Daoy (cell line): ENCODE measurements around the gene TBC1D5. TPM values are rescaled to one million over a fixed set of nuclear protein-coding genes. Genes with fewer than 3 reads are reported as not detected.

Experiments used
- DNase-seq: peaks from one replicate; pipeline ENCODE4 v3.0.0-alpha.2; 2015; ENCODE audit warnings: low read depth
- total RNA-seq: library from RNA; depleted of rRNA; stranded (reverse); fragments of >200 nt; shearing (Covaris generic); gene quantifications from 2 replicates; pipeline ENCODE4 v1.2.3, GENCODE V29; 2014

The TBC1D5 gene
- total RNA-seq, 1 experiment from 2014 or later: 26.8 TPM

DNA sequence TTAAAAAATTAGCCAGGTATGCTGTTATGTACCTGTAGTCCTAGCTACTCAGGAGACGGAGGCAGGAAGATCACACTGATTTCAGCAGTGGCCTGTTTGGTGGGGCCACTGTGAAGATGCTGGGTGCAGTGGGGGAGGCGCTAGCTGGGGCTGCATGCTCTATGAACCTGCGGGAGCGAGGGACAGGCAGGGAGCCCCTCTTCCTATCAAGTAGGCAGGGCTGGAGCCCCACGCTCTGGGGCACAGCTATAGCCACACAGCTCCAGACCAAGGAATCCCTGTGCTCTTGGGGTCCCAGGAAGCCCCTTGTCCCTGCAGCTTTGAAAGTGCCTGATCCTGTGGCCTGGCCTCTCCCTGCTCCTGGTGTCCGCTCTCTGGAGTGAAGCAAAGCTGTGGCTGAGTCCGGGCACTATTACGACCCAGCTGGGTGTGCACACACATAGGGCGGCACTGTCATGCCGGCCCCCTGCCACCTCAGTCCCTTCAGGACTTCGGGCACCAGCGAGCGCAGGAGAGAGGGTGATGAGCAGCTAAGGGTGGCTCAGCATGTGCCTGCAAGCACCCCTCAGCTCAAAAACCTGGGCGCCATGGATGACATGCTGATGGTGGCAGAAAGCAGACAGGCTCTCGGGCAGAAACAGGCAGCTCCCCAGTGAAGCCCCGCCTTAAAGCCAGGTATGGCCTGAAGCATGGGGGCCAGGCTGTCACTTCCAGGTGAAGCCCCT is 262.6 kb downstream of the TBC1D5 start:
- DNase-seq: no peak

DNA sequence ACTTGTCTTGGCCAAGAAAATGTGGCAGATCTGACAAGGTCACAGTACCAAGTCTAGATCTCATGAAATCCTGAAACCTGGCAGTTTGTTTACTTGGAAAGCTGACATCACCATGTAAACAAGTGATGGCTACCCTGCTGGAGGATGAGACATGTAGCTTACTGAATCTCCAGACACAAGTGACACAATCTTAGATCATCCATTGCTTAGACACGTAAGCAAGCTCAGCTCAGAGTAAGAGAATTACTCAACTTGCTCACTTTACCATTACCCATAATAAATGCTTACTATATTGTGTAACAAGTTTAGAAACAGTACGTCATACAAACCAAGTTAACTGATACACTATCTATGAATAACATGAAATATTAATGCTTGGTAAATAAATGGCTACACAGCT is 263.8 kb downstream of the TBC1D5 start:
- DNase-seq: peak; percentile 15

DNA sequence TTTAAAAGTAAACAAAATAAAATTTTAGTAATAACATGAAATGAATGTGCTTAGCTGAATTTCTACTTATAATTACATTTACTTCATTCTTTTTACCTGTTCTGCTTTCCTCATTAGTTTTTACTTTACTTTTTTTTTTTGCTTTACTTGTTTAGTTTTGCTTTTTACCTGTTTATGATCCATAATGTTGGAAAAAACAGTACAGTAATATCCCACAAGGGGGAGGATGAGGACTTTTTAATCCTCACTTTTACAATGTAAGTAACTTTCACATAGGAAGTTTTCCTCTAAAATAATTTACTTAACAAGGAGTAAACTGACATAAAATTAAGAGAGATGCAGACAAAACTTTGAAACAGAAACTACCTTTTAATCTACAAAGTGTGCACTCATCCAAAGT is 268.7 kb downstream of the TBC1D5 start:
- no peak for DNase-seq

DNA sequence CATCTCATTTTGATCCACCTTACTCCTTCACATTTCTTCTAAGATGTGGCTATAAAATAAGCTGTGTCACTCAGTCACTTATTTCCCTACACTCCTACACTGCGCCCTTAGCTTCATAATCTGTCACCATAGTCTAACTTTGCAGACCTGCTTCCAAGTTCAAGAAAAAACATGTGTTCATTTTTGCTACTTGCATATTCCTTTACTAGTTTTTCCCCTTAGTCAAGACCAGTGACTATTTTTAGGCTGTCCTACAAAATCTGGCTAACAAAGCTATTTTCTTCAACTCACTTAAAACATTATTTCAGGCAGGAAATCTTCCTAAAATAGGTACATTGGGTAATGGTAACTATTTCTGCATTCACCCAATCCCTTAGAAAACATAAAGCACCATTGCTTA is 272.5 kb downstream of the TBC1D5 start:
- no peak for DNase-seq

DNA sequence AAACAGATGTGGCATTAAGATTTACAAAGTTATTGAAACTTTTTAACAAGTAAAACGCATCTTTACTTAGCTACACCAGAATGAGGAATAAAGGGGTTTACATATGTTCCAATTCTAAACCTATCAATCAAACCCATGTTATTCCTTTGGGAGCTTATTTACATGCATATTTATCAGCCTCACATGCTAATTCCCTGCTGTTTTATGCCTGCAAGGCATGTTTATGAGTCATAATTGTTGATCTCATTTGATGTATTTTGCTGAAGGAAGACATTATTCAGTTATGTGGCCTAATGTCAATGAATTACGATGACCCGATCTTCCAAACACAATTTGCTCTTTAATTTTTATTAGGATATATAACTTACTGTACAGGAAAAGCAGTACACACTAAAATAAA is 272.9 kb downstream of the TBC1D5 start:
- DNase-seq: no peak

DNA sequence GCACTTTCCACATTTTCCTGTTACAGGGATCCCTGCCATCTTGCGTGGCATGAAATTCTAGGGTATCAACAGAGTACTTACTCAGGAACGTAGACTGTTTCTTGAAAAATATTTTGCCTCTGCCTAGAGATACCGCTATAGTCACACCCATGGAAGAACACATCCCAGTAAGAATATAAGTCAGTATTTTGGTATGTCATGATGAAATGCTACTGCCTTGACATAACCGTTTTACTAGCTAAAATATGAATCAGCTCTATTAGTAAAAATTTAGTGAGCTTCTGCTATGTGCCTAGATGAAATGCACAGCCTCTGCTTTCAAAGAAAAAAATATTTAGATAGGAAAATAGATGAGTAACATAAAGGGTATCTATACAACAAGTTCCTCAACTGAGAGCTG is 276.4 kb downstream of the TBC1D5 start:
- no peak for DNase-seq

DNA sequence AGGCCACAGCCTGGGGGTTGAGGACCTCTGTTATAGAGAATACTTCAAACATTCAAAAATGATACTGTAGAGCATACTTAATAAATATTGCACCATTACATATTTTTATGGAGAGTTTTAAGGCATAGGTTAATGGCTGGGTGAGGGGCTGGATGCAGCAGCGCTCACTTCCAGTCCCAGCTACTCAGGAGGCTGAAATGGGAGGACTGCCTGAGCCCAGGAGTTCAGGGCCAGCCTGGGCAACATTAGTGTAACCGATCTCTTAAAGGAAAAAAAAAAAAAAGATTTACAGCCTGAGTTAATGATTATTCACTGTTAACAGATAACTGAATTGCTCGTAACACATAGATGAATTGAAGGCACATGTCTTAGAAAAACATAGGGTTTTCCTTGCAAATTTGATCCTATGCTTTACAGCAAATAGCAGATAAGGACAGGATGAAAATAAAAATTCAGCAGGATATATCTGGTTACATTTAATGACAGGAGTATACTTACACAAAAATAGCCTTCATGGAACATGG is 282.9 kb downstream of the TBC1D5 start:
- no peak for DNase-seq

DNA sequence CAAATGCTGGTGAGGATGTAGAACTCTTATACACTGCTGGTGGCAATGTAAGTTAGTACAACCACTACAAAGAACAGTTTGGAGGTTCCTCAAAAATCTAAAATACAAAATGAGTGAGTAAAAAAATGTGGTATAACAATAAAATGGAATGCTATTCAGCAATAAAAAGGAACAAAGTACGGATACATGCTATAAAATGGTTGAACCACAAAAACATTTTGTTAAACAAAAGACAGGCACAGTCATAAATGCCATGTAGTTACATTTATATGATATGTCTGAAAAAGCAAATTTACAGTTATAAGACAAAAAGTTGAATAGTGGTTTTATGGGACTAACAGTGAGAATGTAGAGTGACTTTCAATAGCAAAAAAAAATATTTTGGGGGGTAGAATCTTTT is 285.8 kb downstream of the TBC1D5 start:
- no peak for DNase-seq

DNA sequence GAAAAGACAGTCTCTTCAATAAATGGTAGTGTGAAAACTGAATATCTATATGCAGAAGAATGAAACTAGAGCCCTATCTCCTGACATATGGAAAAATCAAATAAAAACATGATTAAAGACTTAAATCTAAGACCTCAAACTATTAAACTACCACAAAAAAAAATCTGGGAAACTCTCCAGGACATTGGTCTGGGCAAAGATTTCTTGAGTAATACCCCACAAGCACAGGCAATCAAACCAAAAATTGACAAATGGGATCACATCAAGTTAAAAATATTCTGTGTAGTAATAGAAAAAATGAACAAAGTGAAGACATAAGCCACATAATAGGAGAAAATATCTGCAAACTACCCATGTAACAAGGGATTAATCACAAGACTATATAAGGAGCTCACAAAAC is 286.4 kb downstream of the TBC1D5 start:
- DNase-seq: no peak

DNA sequence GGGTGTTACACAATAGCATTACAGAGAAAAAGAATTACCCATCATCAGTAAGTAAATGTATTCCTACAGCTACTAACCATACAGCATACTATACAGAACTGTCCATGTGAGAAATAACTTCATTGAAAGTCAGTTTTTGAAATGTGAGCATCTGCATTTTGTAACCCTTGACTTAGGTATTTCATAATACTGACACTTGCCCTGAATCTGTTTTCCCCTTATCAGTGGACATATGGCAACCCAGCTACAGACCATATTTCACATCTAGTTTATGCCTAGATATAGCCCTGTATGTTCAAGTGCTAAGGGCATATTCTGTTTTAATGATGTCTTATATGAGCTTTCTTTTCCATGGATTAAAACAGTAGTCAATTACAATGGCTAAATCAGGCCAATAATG is 297.6 kb downstream of the TBC1D5 start:
- DNase-seq: no peak

DNA sequence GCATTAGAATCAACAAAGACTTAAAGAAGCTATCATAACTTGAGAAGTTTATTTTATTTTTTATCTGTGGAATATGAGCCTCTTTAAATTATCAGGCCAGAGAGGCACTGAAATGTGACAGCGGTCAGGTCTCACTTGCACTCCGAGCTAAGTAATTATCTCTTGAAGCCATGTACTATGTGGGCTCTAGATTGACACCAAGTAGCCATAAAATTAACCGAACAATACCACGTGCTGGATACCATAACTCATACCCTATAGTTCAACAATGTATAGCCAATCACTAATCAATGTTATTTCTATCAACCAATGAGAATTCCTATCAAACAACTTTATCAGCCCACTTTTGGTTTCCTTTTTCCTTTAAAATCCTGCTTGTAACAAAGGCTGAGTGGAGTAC is 299.3 kb downstream of the TBC1D5 start:
- no peak for DNase-seq

DNA sequence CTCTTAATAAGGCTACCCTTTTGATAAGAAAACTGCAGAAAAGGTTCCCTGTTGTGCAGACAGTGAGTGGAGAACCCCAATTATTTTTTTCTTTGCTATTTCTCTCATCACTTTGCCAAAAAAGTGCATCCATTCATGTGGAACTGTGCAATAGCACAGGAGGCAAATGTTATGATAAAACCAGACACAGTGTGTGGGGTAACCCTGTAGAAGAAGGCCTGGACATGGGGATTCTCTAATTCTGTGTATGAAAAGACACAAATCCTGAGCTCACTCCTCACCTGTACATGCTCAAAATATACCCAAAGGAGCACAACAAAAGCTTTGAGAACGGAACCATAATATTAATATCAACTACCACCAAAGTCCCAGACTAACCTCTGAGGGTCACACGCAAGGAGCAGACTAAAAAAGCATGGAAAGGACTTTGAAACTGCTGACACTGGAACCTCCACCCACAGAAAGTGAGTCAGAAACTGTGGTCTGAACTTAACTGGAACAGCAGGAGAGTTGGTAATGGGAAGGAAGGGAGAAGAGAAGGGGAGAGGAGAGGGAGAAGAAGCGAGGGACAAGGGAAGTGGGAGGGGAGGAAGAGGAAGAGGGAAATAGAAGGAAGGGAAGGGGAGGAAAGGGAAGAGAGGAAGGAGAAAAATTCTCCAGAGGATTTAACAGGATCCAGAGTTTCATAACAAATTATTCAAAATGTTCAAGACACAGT is 299.9 kb downstream of the TBC1D5 start:
- DNase-seq: peak; percentile 4

DNA sequence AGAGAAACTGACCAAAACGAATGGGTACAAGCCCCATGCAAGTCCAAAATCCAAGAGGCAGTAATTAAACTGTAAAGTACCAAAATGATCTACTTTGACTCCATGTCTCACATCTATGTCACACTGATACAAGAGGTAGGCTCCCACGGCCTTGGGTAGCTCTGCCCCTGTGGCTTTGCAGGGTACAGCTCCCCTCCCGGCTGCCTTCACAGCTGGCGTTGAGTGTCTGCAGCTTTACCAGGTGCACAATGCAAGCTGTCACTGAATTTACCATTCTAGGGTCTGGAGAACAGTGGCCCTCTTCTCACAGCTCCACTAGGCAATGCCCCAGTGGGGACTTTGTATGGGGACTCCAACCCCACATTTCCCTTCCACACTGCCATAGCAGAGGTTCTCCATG is 308.6 kb downstream of the TBC1D5 start:
- DNase-seq: no peak

DNA sequence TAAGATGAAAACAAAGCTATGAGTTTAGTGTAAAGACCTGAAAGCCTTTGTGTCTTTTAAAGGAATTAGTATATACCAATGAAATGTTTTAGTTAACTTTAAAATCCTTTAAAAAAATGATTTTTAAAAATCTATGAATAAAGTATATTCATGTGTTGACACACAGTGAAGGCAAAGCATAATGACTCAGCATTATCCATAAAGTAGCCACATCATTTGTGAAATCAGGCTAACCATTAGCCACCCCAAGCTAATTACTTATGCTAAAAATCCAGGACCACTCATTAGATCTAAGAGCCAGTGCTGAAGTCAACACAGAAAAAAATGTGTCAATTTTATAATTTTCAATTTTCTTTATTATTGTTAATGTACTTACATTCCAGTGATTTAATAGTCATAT is 310.2 kb downstream of the TBC1D5 start:
- DNase-seq: no peak

DNA sequence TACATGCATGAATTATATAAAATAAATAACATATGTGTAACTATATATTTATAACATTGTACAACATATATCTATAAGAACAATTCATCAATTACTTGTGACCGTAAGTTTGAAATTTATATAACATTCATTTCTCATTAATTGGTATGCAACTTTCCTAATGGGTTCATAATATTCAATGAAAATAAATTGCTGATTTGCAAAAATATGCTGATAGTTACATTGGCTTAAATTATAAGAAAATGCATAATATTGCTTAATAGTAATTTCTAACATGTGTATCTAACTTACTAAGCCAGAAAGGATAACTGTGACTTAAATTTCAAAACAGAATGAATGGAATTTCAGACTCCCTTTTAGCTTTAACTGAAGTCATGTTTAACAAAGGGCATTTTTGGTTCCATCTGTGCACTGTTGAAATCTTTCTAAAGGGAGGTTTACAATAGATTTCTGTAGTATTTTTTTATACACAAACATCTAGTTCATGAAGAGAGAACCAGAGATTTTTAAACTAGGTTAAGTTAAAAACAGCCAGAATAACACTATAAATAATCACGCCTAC is 310.9 kb downstream of the TBC1D5 start:
- DNase-seq: no peak

DNA sequence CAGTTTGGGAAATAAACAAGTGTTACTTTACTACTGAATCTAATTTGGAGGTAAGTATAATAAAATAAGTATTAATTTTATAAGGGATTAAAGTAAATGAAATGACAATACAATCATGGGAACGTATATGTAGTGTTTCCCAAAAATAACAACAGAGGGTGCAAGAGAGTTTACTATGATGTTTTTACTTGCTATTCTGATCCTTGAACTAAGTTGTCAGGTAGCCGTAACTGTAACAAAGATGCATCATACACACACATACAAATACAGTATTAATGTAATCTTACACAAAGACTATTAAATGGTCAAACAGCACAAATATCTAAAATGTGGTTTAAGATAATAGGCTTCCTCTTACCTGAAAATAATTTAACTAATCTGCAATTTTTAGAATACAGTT is 311.4 kb downstream of the TBC1D5 start:
- no peak for DNase-seq

DNA sequence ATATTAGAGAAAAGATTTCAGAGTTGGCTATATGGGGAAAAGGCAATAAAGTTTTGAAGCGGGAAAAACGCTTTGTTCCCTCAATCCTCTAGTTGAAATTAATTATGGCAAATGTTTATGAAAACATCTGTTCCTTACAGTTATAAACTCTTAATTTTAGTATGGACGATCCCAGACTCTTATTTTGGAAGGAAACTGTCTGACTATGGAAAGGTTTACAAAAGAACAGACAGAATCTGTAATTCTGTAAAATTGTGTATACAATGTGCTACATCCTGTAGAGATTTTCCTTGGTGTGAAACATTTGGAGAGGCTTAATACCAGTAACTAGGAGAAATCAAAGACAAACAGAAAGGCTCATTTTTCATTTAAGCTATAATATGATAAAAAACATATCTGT is 311.8 kb downstream of the TBC1D5 start:
- no peak for DNase-seq

DNA sequence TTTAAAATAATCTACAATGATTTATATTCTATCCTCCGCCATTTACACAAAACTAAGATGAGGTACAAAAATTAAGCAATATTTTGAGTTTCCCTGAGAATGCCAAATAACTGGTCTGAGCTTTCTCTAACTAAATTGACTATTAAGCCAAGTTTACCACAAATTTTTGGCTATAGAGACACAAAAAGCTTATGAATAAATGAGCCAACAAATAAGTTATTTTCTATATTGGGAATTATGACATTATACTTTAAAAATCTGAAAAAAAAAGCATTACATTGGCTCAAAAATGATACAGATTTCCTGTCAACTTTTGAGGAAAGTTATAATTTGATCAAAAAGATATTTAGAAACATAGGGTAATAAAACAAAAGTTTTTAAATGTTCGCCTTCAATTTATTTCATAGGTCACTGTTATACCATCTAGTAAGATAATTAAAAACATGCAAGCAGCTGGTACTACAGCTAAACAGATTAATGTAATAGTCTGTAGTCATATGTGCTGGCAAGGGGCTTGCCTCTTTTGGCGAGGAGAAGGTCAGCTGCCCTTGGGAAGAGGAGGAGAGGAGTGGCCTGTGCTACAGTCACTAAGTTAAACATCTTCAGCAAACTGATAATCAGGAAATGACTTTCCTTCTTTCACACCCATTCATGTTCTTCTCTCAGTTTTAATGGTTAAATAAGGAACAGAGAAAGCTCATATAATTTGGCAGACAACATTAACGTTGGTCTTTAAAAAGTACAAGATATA is 318.5 kb downstream of the TBC1D5 start:
- no peak for DNase-seq

DNA sequence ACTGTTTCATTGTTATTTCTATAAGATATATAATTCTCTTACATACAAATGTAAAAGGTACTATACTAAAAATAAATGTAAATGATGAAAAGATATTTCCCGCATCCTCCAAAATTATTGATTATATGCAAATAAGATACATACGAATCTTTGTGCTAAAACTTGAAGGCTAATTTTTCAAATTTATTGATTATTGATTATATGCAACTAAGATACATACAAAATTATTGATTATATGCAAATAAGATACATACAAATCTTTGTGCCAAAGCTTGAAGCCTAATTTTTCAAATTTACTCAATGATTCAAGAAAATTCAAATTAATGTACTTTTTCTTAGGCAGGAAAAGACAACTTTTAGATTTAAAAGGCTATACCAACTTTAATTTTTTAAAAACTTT is 319.8 kb downstream of the TBC1D5 start:
- no peak for DNase-seq

DNA sequence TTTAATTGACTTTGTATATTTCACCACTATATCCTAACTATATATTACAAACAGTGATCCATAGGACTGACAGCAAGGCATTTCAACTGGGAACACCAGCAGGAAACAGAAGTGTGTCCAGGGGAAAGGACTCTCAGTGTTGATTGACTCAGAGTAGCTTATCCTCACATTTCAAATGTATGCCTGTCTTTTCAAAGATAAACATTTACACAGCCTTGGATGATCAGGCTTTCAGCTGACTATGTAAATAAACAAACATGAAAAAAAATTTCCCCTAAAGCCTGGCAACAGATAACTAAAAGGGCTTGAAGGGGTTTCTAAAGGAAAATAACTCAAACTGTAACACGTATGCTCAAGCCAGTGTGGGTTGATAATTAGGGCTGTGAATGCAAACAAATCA is 321.8 kb downstream of the TBC1D5 start:
- no peak for DNase-seq

DNA sequence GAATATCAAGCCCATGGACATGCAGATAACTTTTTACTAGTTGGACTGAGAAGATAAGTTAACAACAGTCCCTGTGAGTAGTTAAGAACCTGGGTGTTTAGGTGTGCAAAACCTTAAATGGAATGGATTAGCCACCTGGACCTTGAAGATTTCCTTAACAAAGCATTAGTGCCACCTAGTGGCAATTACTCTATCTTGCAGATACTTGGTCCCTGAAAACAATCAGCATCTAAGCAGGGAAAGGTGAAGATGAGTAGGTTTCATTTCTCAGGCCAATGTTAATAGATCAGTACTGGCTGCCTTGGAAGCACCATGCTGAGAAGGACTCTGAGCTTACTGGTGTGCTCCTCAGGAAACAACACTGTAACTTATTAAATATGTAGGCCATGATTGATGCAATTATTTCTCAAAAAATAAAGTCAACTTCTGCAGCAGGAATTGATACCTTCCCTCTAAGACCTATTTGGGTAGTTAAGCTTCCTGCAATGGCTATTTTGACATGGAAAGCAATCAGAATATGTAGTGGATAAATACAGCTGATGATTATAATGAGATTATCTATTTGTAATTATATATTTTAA is 329.4 kb downstream of the TBC1D5 start:
- peak; percentile 17 for DNase-seq
